HL-60 (cell line): Measurements from ENCODE around the gene NUDT3.

Experiments used
- DNase-seq, 2 experiments: peaks; one replicate each; pipeline ENCODE4 v3.0.0-alpha.2; 2010 to 2020; ENCODE audit warnings: low read depth in 1 of 2, low spot score in 1 of 2
- H3K27ac ChIP-seq: fragments of 250-450 bp; sonication (Bioruptor Pico); replicated peaks from 2 replicates; pipeline ENCODE4 v1.5.1; 2020; ENCODE audit warnings: mild to moderate bottlenecking, moderate library complexity
- H3K27me3 ChIP-seq: fragments of 250-450 bp; sonication (Bioruptor Pico); 2 replicates; pipeline ENCODE4 v1.5.1; 2021; ENCODE audit warnings: mild to moderate bottlenecking, moderate library complexity; ENCODE audit not compliant: insufficient read depth, poor library complexity, severe bottlenecking
- H3K4me3 ChIP-seq: replicated peaks from 2 replicates; pipeline ENCODE4 v1.5.1; 2011; ENCODE audit warnings: mild to moderate bottlenecking, control low read depth, low read length; ENCODE audit not compliant: insufficient read depth
- GABPA ChIP-seq: IDR thresholded peaks from 2 replicates; pipeline ENCODE4 v1.6.1; 2012; ENCODE audit warnings: low read depth
- POLR2AphosphoS5 ChIP-seq: IDR thresholded peaks from 2 replicates; pipeline ENCODE4 v1.6.1; 2012; ENCODE audit warnings: low read depth
- REST ChIP-seq: IDR thresholded peaks from 2 replicates; pipeline ENCODE4 v1.6.1; 2012; ENCODE audit warnings: low read depth; ENCODE audit not compliant: insufficient replicate concordance
- SPI1 ChIP-seq: IDR thresholded peaks from 2 replicates; pipeline ENCODE4 v1.6.1; 2012; ENCODE audit warnings: low read depth, mild to moderate bottlenecking, borderline replicate concordance
- TF ChIP-seq, protein P1 (sequence below): IDR thresholded peaks from one replicate; pipeline ENCODE4 v1.5.1; 2011; ENCODE audit warnings: low read length, control low read depth, inconsistent platforms; ENCODE audit not compliant: insufficient read depth

NUDT3 gene

DNA sequence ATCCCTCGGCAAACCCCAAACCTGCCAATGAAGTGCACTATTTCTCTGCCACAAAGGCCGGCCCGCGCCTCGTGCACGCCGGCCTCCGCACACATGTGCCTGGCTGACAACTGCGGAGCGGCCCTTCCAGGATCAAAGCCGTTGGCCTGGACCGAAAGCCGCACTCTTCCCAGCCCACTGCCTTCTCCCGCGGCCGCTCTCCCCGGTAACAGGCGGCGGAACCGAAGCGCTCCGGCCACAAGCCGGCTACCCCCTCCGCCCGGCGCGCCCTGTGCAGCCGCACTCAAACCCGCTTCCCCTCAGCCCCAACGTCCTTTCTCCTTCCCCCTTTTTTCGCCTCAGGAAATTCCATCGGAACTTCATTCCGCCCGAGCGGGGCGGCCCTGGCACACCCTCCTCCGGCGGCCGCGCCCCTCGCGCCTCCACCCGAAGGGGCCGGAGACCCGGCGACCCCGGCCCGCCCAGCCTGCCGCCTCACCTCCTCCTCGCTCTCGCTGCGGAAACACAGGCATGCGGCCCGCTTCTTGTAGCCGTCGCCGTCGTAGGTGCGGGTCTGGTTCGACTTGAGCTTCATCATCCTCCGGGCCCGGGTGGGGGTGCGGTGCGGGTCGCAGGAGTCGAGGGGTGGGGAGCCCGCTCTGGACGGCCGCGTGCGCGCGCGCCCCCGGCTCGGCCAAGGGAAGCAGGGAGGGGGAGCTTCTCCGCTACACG lies 528 bp downstream of the NUDT3 start:
- no peaks in the 10 kb centered on the region for H3K27me3 ChIP-seq

DNA sequence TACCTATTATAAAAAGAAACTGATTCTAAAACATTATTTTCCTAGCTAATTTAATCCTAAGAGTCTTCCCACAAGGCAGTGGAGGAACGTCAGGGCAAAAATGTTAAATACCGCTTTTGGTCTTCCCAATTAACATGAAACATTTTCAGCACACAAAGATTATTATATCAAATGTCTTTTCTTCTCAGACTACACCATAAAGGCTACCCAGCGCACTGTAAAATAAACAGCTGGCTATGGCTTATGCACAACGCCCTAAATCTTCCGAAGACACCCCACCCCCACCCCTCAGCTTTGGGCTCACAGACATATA lies 1.0 kb downstream of the NUDT3 start:
- TF ChIP-seq, protein P1, sequence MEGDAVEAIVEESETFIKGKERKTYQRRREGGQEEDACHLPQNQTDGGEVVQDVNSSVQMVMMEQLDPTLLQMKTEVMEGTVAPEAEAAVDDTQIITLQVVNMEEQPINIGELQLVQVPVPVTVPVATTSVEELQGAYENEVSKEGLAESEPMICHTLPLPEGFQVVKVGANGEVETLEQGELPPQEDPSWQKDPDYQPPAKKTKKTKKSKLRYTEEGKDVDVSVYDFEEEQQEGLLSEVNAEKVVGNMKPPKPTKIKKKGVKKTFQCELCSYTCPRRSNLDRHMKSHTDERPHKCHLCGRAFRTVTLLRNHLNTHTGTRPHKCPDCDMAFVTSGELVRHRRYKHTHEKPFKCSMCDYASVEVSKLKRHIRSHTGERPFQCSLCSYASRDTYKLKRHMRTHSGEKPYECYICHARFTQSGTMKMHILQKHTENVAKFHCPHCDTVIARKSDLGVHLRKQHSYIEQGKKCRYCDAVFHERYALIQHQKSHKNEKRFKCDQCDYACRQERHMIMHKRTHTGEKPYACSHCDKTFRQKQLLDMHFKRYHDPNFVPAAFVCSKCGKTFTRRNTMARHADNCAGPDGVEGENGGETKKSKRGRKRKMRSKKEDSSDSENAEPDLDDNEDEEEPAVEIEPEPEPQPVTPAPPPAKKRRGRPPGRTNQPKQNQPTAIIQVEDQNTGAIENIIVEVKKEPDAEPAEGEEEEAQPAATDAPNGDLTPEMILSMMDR = no peak
- TF ChIP-seq POLR2AphosphoS5 (no peak), REST (no peak), GABPA (no peak), SPI1 (no peak)
- H3K4me3 ChIP-seq = peak overlapping the region; percentile 85
- H3K27me3 ChIP-seq = no peaks in the 10 kb centered on the region
- no peak for DNase-seq
- H3K27ac ChIP-seq = peak overlapping the region; percentile 93

More for the DNA sequence above, 528 bp downstream of the NUDT3 start:
- peak overlapping the region; percentile 85 for H3K4me3 ChIP-seq
- TF ChIP-seq, protein P1 = no peak
- peak; percentile 73; the same call in 1 of the 2 replicates for TF ChIP-seq POLR2AphosphoS5
- TF ChIP-seq REST = peak; percentile 29
- no peak for TF ChIP-seq SPI1
- no peak for TF ChIP-seq GABPA
- peak in 1 of 2 experiments; percentile 59 for DNase-seq
- H3K27ac ChIP-seq = peak overlapping the region; percentile 93

GRCh38 chr6:34390531-34391472 lies 1.7 kb downstream of the NUDT3 start:
- peak overlapping the region; percentile 93 for H3K27ac ChIP-seq
- peak; percentile 67 to 70 for DNase-seq
- TF ChIP-seq REST (peak; percentile 76), GABPA (no peak), POLR2AphosphoS5 (no peak), SPI1 (peak; percentile 71; the same call in 1 of the 2 replicates)
- TF ChIP-seq, protein P1 = no peak
- H3K4me3 ChIP-seq = peak overlapping the region; percentile 85
- H3K27me3 ChIP-seq = no peaks in the 10 kb centered on the region
